ENCODE measurements around the gene MAP4K2. TPM values are rescaled to one million over a fixed set of nuclear protein-coding genes. Genes with fewer than 3 reads are reported as not detected.

Gene MAP4K2
- total and polyA plus RNA-seq, 2 of the 13 experiments (the other 11 are each of a cell fraction or from before 2014, with no cell fraction given), result 8.3 to 17.6 TPM

DNA sequence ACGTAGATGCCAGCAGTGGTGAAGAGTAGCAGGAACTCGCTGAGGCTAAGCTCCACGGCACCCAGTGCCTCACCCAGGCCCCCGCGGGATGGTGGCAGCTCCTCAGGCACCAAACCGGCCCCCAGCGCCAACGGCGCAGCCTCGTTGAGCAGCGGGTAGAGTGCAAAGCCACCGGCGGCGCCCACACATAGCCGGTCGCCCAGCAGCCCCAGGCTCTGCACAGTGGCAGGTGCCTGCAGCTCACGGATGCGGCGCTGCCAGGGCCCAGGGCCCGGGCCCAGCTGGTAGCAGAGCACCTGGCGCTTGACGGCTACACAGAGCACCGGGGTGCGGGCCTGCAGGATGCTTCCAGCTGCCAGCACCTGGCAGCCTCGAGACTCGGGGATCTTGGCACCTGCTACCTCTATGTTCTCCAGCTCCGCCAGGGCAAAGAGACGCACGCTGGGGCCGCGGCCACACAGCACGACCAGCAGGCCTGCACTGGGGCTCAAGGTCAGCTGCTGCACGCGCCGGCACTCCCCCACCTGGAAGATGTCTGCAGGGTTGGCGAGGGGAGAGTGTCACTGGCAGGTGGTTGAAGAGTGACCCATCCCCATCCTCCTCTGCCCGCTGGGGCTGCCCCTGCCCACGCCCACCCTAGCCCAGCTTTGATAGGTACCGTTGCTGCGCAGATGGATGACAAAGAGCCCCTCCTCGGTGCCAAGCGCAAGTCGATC is 26.7 kb upstream of the MAP4K2 start:
- in situ Hi-C loops (cut with HindIII; ENCODE audit: extremely low pct_ligation_motif_present, low pct_unique_long_range_greater_than_20kb) (no loop called here), intact Hi-C loops (cut with micrococcal nuclease; ENCODE audit: unreplicated experiment) (no loop called here)
- Histone ChIP-seq H3K9me3 (ENCODE audit: low read length) (no peaks in the 10 kb centered on the region), H3K9ac (ENCODE audit: insufficient read depth, low read depth, low read length) (no peak overlapping the region), H3K36me3 (replicated peaks in 1 of 2; ENCODE audit: control insufficient read depth in 1 of 2, insufficient read depth in 2 of 2, low read length in 2 of 2) (no peaks in the 10 kb centered on the region), H3K79me2 (ENCODE audit: insufficient read depth, low read length) (no peaks in the 10 kb centered on the region), H3K27ac (ENCODE audit: extremely low read length, insufficient read depth, low read length) (no peak overlapping the region), H3K4me2 (ENCODE audit: low read depth, low read length) (no peak overlapping the region), H4K20me1 (ENCODE audit: insufficient read depth, low read length) (no peaks in the 10 kb centered on the region), H3K4me1 (ENCODE audit: insufficient read depth, low read length) (no peaks in the 10 kb centered on the region), H3K27me3 (ENCODE audit: control insufficient read depth in 1 of 2, insufficient read depth in 2 of 2, low read length in 2 of 2) (no peaks in the 10 kb centered on the region), H2AFZ (ENCODE audit: low read length) (no peak overlapping the region), H3K4me3 (replicated peaks in 1 of 3; ENCODE audit: insufficient read depth in 1 of 3, low read depth in 2 of 3, low read length in 3 of 3) (no peak overlapping the region)
- WGBS (ENCODE audit: low lambda C conversion rate), result 91% methylated on average over 15 of the region's 43 CpGs
- TF ChIP-seq ZNF749 (CRISPR knock-in tag; IDR thresholded peaks at IDR 0.05; ENCODE audit: borderline replicate concordance) (no peak), TCF7L2 (IDR thresholded peaks at IDR 0.05; ENCODE audit: low read depth, low read length) (no peak), ZNF260 (CRISPR knock-in tag; IDR thresholded peaks at IDR 0.05; ENCODE audit: borderline replicate concordance, low read depth) (no peak), ZNF331 (CRISPR knock-in tag; IDR thresholded peaks at IDR 0.05) (no peak), ARNT2 (CRISPR knock-in tag; IDR thresholded peaks at IDR 0.05; ENCODE audit: low read depth) (no peak), BRD4 (CRISPR knock-in tag; IDR thresholded peaks at IDR 0.05) (no peak), SIN3A (IDR thresholded peaks at IDR 0.05; ENCODE audit: borderline replicate concordance, low read depth, low read length) (no peak), GZF1 (CRISPR knock-in tag; IDR thresholded peaks at IDR 0.05) (no peak), HNF4A (CRISPR knock-in tag; IDR thresholded peaks at IDR 0.05) (no peak), ZMAT3 (CRISPR knock-in tag; conservative IDR thresholded peaks at IDR 0.05) (no peak)
- TF ChIP-seq, protein P1, sequence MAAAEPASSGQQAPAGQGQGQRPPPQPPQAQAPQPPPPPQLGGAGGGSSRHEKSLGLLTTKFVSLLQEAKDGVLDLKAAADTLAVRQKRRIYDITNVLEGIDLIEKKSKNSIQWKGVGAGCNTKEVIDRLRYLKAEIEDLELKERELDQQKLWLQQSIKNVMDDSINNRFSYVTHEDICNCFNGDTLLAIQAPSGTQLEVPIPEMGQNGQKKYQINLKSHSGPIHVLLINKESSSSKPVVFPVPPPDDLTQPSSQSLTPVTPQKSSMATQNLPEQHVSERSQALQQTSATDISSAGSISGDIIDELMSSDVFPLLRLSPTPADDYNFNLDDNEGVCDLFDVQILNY (CRISPR knock-in tag; conservative IDR thresholded peaks at IDR 0.05), result no peak
- TF ChIP-seq, protein P2, sequence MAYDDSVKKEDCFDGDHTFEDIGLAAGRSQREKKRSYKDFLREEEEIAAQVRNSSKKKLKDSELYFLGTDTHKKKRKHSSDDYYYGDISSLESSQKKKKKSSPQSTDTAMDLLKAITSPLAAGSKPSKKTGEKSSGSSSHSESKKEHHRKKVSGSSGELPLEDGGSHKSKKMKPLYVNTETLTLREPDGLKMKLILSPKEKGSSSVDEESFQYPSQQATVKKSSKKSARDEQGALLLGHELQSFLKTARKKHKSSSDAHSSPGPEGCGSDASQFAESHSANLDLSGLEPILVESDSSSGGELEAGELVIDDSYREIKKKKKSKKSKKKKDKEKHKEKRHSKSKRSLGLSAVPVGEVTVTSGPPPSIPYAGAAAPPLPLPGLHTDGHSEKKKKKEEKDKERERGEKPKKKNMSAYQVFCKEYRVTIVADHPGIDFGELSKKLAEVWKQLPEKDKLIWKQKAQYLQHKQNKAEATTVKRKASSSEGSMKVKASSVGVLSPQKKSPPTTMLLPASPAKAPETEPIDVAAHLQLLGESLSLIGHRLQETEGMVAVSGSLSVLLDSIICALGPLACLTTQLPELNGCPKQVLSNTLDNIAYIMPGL (CRISPR knock-in tag; IDR thresholded peaks at IDR 0.05; ENCODE audit: borderline replicate concordance in 1 of 2, low read depth in 1 of 2), result no peak
- TF ChIP-seq, protein P3, sequence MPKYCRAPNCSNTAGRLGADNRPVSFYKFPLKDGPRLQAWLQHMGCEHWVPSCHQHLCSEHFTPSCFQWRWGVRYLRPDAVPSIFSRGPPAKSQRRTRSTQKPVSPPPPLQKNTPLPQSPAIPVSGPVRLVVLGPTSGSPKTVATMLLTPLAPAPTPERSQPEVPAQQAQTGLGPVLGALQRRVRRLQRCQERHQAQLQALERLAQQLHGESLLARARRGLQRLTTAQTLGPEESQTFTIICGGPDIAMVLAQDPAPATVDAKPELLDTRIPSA (CRISPR knock-in tag; IDR thresholded peaks at IDR 0.05; ENCODE audit: borderline replicate concordance), result no peak
- FAIRE-seq (no peak), DNase-seq (ENCODE audit: low spot score) (no peak), ATAC-seq (no peak)
- POLR2A ChIA-PET, result no interaction called here
- CTCF ChIA-PET (ENCODE audit: low intra/inter-chr PET ratio, low total read pairs), result no interaction called here
- BruUV-seq (replicated peaks), result no TSS peak
